ENCODE measurements around the gene SYNM. TPM values are rescaled to one million over a fixed set of nuclear protein-coding genes. Genes with fewer than 3 reads are reported as not detected.

SYNM gene
- total and polyA plus RNA-seq, 8 donors = 2.0 to 4.5 (median 3.3) TPM

- 48 to 50% methylated on average over 2 of the region's 2 CpGs for WGBS, 2 donors
- peak in 2 of 4 donors; percentile 11 to 24 for ATAC-seq
These were observed 28.8 kb upstream of the SYNM start for GRCh38 chr15:99076109-99076508.

GRCh38 chr15:99076555-99077308 lies 28.1 kb upstream of the SYNM start:
- Histone ChIP-seq H3K4me3 (peak overlapping the region in 2 of 4 donors; percentile 9 to 34), H3K27ac (no peak overlapping the region)
- peak; percentile 54 for FAIRE-seq

More at GRCh38 chr15:99076109-99076508, 28.8 kb upstream of the SYNM start:
- no peaks in the 10 kb centered on the region for H3K36me3 ChIP-seq
- DNase-seq = no peak
- H3K9me3 ChIP-seq = no peaks in the 10 kb centered on the region
- no peak overlapping the region for H3K27ac ChIP-seq
- H3K4me3 ChIP-seq = no peak overlapping the region
- no peaks in the 10 kb centered on the region for H3K4me1 ChIP-seq
- TF ChIP-seq CTCF (IDR thresholded peaks at IDR 0.05) = no peak
- intact Hi-C loops (cut with DNase I) = loop anchor here in 1 of 3 donors (10.0 kb wide), 1 partner anchor 631 kb away; no protein-coding TSS in a partner anchor
- no peaks in the 10 kb centered on the region for H3K27me3 ChIP-seq
- FAIRE-seq = no peak

DNA sequence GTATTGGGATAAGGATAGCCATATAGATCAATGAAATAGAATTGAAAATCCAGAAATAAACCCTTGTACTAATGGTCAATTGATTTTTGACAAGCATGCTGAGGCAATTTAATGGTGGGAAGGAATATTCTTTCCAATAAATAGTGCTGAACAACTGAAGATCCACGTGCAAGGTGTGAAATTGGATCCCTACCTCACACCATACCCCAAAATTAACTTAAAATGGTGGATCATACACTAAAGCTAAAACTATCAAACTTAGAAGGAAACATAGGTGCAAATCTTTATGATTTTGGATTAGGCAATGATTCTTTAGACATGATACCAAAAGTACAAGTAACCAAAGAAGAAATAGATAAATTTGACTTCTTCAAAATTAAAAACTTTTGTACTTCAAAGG lies 22.1 kb upstream of the SYNM start:
- ATAC-seq = no peak
- Histone ChIP-seq H3K36me3 (no peaks in the 10 kb centered on the region), H3K4me1 (no peaks in the 10 kb centered on the region), H3K27me3 (no peaks in the 10 kb centered on the region), H3K9me3 (no peaks in the 10 kb centered on the region), H3K4me3 (no peak overlapping the region), H3K27ac (no peak overlapping the region)
- 82% methylated on average over 1 of the region's 1 CpG for WGBS, 2 donors
- TF ChIP-seq CTCF (IDR thresholded peaks at IDR 0.05) = no peak
- DNase-seq = no peak
- intact Hi-C loops (cut with DNase I) = no loop called here
- no peak for FAIRE-seq

More at GRCh38 chr15:99076555-99077308, 28.1 kb upstream of the SYNM start:
- no peaks in the 10 kb centered on the region for H3K27me3 ChIP-seq
- intact Hi-C loops (cut with DNase I) = loop anchor here in 1 of 3 donors (10.0 kb wide), 1 partner anchor 632 kb away; no protein-coding TSS in a partner anchor
- ATAC-seq = peak; percentile 87 to 99 (median 96)
- H3K36me3 ChIP-seq = no peaks in the 10 kb centered on the region
- H3K9me3 ChIP-seq = no peaks in the 10 kb centered on the region
- peak; percentile 75 to 88 (median 81) for TF ChIP-seq CTCF (IDR thresholded peaks at IDR 0.05)
- H3K4me1 ChIP-seq = no peaks in the 10 kb centered on the region
- peak in 5 of 6 donors; percentile 46 to 73 (median 66) for DNase-seq
- WGBS, 2 donors = 7 to 8% methylated on average over 10 of the region's 10 CpGs

GRCh38 chr15:99084965-99085364 lies 19.9 kb upstream of the SYNM start:
- Histone ChIP-seq H3K9me3 (no peaks in the 10 kb centered on the region), H3K27me3 (no peaks in the 10 kb centered on the region), H3K4me1 (no peaks in the 10 kb centered on the region), H3K27ac (no peak overlapping the region), H3K4me3 (no peak overlapping the region), H3K36me3 (no peaks in the 10 kb centered on the region)
- no peak for TF ChIP-seq CTCF (IDR thresholded peaks at IDR 0.05)
- peak in 1 of 6 donors; percentile 22 for DNase-seq
- no peak for ATAC-seq
- WGBS, 2 donors = 94 to 96% methylated on average over 10 of the region's 10 CpGs
- no peak for FAIRE-seq
- intact Hi-C loops (cut with DNase I) = no loop called here
